Ishikawa (cell line): ENCODE results near the gene EIPR1.

Experiments used
- CEBPB ChIP-seq: IDR thresholded peaks from 2 replicates; pipeline ENCODE4 v1.6.1; 2012
- CREB1 ChIP-seq: IDR thresholded peaks from 2 replicates; pipeline ENCODE4 v1.6.1; 2012; ENCODE audit warnings: low read depth
- EGR1 ChIP-seq: IDR thresholded peaks from 2 replicates; pipeline ENCODE4 v1.6.1; 2012
- EP300 ChIP-seq: IDR thresholded peaks from 2 replicates; pipeline ENCODE4 v1.6.1; 2012; ENCODE audit warnings: borderline replicate concordance
- FOXM1 ChIP-seq: IDR thresholded peaks from 2 replicates; pipeline ENCODE4 v1.6.1; 2012; ENCODE audit warnings: low read depth, borderline replicate concordance
- NFIC ChIP-seq: IDR thresholded peaks from 2 replicates; pipeline ENCODE4 v1.6.1; 2012
- RAD21 ChIP-seq: IDR thresholded peaks from 2 replicates; pipeline ENCODE4 v1.6.1; 2012; ENCODE audit warnings: low read depth
- TAF1 ChIP-seq: IDR thresholded peaks from 2 replicates; pipeline ENCODE4 v1.6.1; 2012; ENCODE audit warnings: low read depth, mild to moderate bottlenecking
- TCF12 ChIP-seq: IDR thresholded peaks from 2 replicates; pipeline ENCODE4 v1.6.1; 2012; ENCODE audit warnings: low read depth
- TEAD4 ChIP-seq: IDR thresholded peaks from 2 replicates; pipeline ENCODE4 v1.6.1; 2012
- USF1 ChIP-seq: IDR thresholded peaks from 2 replicates; pipeline ENCODE4 v1.6.1; 2012
- YY1 ChIP-seq: IDR thresholded peaks from 2 replicates; pipeline ENCODE4 v1.6.1; 2012; ENCODE audit warnings: low read depth
- ZBTB7A ChIP-seq: IDR thresholded peaks from 2 replicates; pipeline ENCODE4 v1.6.1; 2012; ENCODE audit warnings: low read depth
- TF ChIP-seq, protein P1 (sequence below): IDR thresholded peaks from 2 replicates; pipeline ENCODE4 v1.6.1; 2012; ENCODE audit warnings: low read depth, mild to moderate bottlenecking
- TF ChIP-seq, protein P2 (sequence below): IDR thresholded peaks from 2 replicates; pipeline ENCODE4 v1.6.1; 2012

Gene EIPR1

GRCh38 chr2:3291113-3291512 lies 86.5 kb downstream of the EIPR1 start:
- TF ChIP-seq RAD21, result no peak
- TF ChIP-seq EP300, result no peak
- TF ChIP-seq, protein P1, sequence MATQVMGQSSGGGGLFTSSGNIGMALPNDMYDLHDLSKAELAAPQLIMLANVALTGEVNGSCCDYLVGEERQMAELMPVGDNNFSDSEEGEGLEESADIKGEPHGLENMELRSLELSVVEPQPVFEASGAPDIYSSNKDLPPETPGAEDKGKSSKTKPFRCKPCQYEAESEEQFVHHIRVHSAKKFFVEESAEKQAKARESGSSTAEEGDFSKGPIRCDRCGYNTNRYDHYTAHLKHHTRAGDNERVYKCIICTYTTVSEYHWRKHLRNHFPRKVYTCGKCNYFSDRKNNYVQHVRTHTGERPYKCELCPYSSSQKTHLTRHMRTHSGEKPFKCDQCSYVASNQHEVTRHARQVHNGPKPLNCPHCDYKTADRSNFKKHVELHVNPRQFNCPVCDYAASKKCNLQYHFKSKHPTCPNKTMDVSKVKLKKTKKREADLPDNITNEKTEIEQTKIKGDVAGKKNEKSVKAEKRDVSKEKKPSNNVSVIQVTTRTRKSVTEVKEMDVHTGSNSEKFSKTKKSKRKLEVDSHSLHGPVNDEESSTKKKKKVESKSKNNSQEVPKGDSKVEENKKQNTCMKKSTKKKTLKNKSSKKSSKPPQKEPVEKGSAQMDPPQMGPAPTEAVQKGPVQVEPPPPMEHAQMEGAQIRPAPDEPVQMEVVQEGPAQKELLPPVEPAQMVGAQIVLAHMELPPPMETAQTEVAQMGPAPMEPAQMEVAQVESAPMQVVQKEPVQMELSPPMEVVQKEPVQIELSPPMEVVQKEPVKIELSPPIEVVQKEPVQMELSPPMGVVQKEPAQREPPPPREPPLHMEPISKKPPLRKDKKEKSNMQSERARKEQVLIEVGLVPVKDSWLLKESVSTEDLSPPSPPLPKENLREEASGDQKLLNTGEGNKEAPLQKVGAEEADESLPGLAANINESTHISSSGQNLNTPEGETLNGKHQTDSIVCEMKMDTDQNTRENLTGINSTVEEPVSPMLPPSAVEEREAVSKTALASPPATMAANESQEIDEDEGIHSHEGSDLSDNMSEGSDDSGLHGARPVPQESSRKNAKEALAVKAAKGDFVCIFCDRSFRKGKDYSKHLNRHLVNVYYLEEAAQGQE, result no peak
- no peak for TF ChIP-seq FOXM1
- no peak for TF ChIP-seq TEAD4
- no peak for TF ChIP-seq USF1
- no peak for TF ChIP-seq ZBTB7A
- TF ChIP-seq TCF12, result no peak
- TF ChIP-seq YY1, result no peak
- TF ChIP-seq, protein P2, sequence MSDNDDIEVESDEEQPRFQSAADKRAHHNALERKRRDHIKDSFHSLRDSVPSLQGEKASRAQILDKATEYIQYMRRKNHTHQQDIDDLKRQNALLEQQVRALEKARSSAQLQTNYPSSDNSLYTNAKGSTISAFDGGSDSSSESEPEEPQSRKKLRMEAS, result no peak
- TF ChIP-seq TAF1, result no peak
- no peak for TF ChIP-seq EGR1
- no peak for TF ChIP-seq NFIC
- TF ChIP-seq CEBPB, result no peak
- no peak for TF ChIP-seq CREB1

DNA sequence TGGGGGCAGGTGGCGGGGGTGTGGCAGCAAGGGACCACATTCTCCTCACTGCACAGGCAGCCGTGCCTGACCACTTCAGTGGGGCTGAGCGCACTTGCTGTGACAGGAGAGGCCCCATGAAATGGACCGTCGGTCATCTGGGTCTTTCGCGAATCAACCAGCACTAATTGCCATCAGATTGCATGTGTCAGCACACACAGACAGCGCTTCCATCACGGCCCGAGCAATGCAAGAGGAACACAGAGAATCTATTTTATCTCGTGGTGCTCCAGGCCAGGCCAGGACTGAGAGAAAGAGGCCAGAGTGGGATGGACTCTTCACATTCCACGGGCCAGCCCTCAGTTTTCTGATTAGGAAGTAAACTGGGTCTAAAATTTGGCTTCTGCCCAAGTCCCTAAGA lies 87.0 kb downstream of the EIPR1 start:
- no peak for TF ChIP-seq CEBPB
- no peak for TF ChIP-seq RAD21
- TF ChIP-seq EGR1, result no peak
- TF ChIP-seq CREB1, result no peak
- no peak for TF ChIP-seq TAF1
- no peak for TF ChIP-seq EP300
- no peak for TF ChIP-seq TEAD4
- TF ChIP-seq YY1, result no peak
- no peak for TF ChIP-seq ZBTB7A
- TF ChIP-seq, protein P1, result no peak
- no peak for TF ChIP-seq USF1

DNA sequence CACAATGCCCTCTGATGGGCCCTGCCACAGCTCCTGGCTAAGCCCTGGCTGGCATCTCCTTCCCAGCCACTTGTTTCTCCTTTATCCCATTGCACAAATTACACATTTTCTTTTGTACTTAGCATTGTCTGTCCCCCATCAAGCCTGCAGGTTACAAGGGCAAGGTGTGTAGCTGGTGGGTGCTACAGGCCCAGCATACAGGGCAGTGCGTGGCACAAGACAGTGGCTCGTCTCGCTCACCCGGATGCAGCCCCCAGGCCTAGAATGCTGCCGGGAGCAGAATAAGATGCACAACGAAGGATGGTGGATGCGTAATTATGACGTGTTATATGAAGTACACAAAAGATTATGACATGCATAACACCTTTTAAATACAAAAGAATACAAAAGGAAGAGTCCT lies 87.6 kb downstream of the EIPR1 start:
- TF ChIP-seq EP300 (no peak), FOXM1 (no peak), NFIC (no peak), USF1 (no peak), TCF12 (no peak), EGR1 (no peak), CREB1 (no peak), CEBPB (no peak), RAD21 (no peak)
- TF ChIP-seq, protein P1, result no peak

- TF ChIP-seq TAF1 (no peak), TCF12 (no peak), NFIC (no peak), ZBTB7A (no peak), USF1 (no peak), CEBPB (no peak), EGR1 (no peak), TEAD4 (no peak), YY1 (no peak), EP300 (no peak), RAD21 (no peak), FOXM1 (no peak)
- TF ChIP-seq, protein P1, result no peak
- TF ChIP-seq, protein P2, result no peak
Measured at GRCh38 chr2:3289526-3289925, 88.1 kb downstream of the EIPR1 start.
